GM21619 (cell line): Measurements from ENCODE around the gene FAM90A26.
"Not testable (repeated sequence)": the region's sequence is repeated elsewhere in the genome, so short reads cannot be mapped to it uniquely, and the experiment has no call there.

Source experiments
- ATAC-seq: cut with Tn5 transposase; IDR thresholded peaks from one replicate; pipeline ENCODE4 v1.9.1; 2021; ENCODE audit not compliant: unreplicated experiment

FAM90A26 gene

GRCh38 chr4:9158392-9158791, 11.8 kb upstream of the FAM90A26 start:
- ATAC-seq: not testable (repeated sequence)

GRCh38 chr4:9160046-9160445, 10.2 kb upstream of the FAM90A26 start:
- not testable (repeated sequence) for ATAC-seq

GRCh38 chr4:9165990-9166389, 4.2 kb upstream of the FAM90A26 start:
- not testable (repeated sequence) for ATAC-seq

- ATAC-seq: not testable (repeated sequence)
These were observed 40.1 kb downstream of the FAM90A26 start, which contains the start of gene USP17L10 for GRCh38 chr4:9210357-9210756. USP17L10 (plus strand) TSS chr4:9210657; CDS start chr4:9210657, 0 bp downstream.

GRCh38 chr4:9214701-9215100, 44.5 kb downstream of the FAM90A26 start:
- ATAC-seq: not testable (repeated sequence)

GRCh38 chr4:9215105-9215504, 44.9 kb downstream of the FAM90A26 start, which contains the start of gene USP17L11:
USP17L11 (plus strand) TSS chr4:9215405; CDS start chr4:9215405, 0 bp downstream.
- ATAC-seq: not testable (repeated sequence)

- ATAC-seq: not testable (repeated sequence)
These were observed 49.6 kb downstream of the FAM90A26 start, which contains the start of gene USP17L12 for GRCh38 chr4:9219852-9220251. USP17L12 (plus strand) TSS chr4:9220152; CDS start chr4:9220152, 0 bp downstream.

GRCh38 chr4:9224596-9224995, 54.4 kb downstream of the FAM90A26 start, which contains the start of gene USP17L13:
USP17L13 (plus strand) TSS chr4:9224896; CDS start chr4:9224896, 0 bp downstream.
- not testable (repeated sequence) for ATAC-seq
